GM18498 (cell line): Measurements from ENCODE around the gene INSC.
"Not testable (repeated sequence)": the region's sequence is repeated elsewhere in the genome, so short reads cannot be mapped to it uniquely, and the experiment has no call there.

Experiments
- ATAC-seq: cut with Tn5 transposase; IDR thresholded peaks from one replicate; pipeline ENCODE4 v1.9.1; 2021; ENCODE audit warnings: mild to moderate bottlenecking, moderate library complexity; ENCODE audit not compliant: unreplicated experiment

INSC gene, protein sequence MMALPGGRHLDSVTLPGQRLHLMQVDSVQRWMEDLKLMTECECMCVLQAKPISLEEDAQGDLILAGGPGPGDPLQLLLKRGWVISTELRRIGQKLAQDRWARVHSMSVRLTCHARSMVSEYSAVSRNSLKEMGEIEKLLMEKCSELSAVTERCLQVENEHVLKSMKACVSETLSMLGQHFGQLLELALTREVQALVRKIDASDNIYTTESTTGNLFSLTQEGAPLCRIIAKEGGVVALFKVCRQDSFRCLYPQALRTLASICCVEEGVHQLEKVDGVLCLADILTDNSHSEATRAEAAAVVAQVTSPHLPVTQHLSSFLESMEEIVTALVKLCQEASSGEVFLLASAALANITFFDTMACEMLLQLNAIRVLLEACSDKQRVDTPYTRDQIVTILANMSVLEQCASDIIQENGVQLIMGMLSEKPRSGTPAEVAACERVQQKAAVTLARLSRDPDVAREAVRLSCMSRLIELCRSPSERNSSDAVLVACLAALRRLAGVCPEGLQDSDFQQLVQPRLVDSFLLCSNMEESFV

GRCh38 chr11:15114501-15115475 lies at the start of gene INSC:
Gene INSC (plus strand): TSS chr11:15114923. CDS start chr11:15149175, 34,252 bp downstream.
- no peak for ATAC-seq

- ATAC-seq: not testable (repeated sequence)
Observed at GRCh38 chr11:15069751-15070150, 45.0 kb upstream of the INSC start.

DNA sequence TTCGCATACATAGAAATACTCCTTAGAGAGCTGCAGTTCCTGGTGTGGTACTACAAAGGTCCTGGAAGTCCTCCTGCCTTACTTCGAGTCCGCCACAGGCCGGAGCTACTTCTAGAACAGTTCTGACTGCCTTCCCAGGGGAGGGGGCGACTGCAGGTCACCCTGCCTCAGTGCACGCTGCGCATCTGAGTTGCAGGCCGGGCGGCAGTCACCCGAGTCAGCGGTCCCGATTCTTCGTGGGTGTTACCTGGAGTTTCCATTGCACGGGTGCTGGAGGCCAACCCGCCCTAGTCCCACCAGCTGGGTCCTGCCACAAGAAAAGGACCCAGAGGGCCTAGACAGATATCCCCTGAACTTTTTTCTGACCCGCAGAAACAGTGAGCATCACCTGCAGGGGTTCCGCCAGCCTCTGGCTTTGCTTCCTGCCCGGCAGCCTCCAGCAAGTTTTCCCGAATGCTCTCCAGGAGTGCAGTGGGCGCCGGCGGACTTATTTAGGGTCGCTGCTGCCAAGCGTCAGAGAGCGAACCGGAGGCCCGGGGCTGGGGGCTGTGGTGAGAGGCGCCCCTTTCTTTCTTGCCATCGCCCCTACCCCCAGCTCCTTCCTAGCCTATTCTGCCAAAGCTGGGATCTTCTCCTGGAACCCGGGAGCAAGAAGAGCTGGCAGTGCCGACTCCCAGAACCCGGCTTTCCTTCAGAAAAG lies 43.0 kb upstream of the INSC start:
- no peak for ATAC-seq

DNA sequence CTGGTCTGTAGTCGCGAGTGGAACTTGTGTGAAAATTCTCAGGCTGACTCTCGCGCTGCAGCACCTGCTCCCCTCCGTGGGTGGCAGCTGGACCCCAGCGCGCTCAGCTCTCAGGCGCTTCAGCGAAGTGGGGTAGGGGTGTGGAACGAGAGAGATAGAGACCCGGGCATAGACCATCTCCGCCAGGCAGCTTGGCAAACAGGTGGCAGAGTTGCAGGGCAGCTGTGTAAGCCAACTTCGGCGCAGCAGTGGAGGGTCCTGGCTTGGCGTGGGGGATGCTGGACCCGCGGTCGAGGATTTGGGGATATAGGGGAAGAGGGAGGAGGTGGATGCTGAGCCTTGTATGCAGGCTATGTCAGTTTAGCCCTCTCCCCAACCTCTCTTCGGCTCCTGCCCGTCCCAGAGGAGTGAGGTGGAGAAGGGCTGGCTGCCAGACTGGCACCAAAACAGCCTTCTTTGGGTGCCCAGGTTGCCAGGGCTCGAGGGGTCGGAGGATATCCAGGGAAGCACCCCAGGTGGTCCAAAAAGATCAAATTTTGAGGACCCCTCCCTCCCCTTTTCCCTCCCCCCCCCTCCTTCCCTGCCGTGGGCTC lies 42.1 kb upstream of the INSC start:
- no peak for ATAC-seq

- ATAC-seq: no peak
Observed at GRCh38 chr11:15073361-15074205, 41.1 kb upstream of the INSC start, which contains the start of gene CALCB. Gene CALCB (plus strand): TSS chr11:15073593. CDS start chr11:15074719, 1,126 bp downstream.

- ATAC-seq: peak; percentile 93
Observed at GRCh38 chr11:15074206-15075161, 40.2 kb upstream of the INSC start.

DNA sequence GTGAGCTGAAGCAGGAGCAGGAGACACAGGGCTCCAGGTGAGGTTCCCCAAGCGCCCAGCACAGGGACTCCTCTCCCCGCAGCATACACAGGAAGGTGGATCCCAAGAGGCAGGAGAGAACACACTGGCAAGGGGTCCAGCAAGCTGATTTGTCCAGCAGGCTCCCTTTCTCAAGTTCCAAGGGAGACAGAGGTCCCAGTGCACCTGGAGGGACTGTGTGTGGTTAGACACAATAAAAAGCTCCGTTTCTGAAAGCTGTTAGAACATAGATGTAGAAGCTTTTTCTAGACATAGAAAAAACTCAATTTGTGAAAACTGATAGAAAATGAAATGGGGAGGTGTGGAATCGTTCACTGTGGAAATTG lies 39.6 kb upstream of the INSC start:
- ATAC-seq: peak; percentile 2

- ATAC-seq: no peak
Observed at GRCh38 chr11:15091175-15091574, 23.5 kb upstream of the INSC start.

DNA sequence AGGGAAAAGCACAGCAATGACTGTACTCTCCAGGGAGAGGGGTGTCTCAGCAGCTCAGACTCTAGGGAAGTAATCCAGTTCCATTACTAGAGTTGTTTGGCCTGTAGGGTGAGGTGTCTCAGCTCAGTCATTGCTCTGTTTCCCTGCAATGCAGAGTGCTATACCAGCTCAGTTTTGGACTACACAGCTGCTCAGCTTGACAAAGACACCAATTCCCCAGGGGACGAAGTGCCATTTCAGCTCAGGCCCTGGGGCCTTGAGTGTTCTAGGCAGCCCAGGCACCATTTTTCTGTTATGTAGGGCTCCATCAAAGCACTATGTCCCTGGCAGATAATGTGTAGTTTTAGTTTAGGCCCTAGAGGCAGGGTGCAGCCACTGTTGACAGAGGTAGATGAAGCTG lies 23.1 kb upstream of the INSC start:
- ATAC-seq: no peak

DNA sequence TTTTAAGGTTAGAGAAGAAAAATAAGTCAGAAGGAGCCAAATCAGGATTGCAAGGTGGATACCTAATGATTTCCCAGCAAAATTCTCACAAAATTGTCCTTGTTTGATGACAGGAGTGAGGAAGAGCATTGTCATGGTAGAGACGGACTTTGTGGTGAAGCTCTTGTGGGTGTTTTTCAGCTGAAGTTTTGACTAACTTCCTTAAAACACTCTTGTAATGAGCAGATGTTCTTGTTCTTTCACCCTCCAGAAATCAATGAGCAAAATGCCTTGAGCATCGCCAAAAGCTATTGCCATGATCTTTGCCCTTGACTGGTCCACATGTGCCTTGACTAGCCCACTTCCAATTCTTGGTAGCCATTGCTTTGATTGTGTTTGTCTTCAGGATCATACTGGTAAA lies 21.3 kb upstream of the INSC start:
- ATAC-seq: peak; percentile 81

GRCh38 chr11:15095736-15096228 lies 18.9 kb upstream of the INSC start:
- ATAC-seq: no peak

DNA sequence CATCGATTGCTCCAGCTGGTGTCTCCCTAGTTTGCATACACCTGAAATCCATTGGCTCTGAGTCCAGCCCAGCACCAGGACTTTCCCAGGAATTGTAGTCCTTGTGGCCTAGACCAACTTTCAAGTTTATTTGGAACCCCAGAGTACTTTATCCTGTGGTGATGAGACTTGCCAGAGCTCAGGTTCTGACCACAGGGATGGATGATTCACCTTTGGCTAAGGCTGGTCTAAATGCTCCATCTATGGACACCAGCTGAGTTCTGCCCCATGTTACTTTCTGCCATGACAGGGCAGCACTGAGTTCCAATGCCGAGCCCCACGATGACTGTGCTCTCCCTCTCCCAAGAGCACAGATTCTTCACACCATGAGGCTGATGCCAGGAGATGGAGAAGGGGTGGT lies 17.3 kb upstream of the INSC start:
- no peak for ATAC-seq

DNA sequence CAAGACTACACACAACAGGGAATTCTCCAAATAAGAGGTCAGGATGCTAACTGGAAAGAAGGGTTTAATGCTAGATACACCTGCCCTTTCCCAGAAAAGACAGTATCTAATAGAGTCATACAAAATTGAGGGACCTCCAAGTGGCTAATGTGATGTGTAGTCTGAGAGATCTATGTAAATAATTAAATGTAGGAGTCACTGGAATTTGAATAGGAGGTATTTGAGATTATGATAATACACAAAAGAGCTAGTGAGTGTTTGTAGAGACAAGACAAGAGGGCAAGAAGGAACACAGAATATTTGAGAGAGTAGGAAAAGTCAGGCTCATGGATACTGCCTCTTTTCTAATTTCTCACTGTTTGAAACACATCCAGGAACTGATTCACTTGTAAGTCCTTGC lies 15.5 kb upstream of the INSC start:
- no peak for ATAC-seq

GRCh38 chr11:15101072-15101709 lies 13.5 kb upstream of the INSC start:
- peak; percentile 72 for ATAC-seq

- no peak for ATAC-seq
Observed at GRCh38 chr11:15104166-15104565, 10.6 kb upstream of the INSC start.

- no peak for ATAC-seq
Observed at GRCh38 chr11:15106201-15106965, 8.3 kb upstream of the INSC start.
